GM18505 (cell line): Measurements from ENCODE around the gene CYB561D2.

Experiments
- ATAC-seq: cut with Tn5 transposase; IDR thresholded peaks from one replicate; pipeline ENCODE4 v1.9.1; 2021; ENCODE audit not compliant: unreplicated experiment
- POLR2A ChIP-seq: IDR thresholded peaks from 4 replicates; pipeline ENCODE4 v1.6.1; 2011; ENCODE audit warnings: borderline replicate concordance; ENCODE audit not compliant: insufficient read depth, insufficient read length; ENCODE audit errors: extremely low read depth

CYB561D2 gene

DNA sequence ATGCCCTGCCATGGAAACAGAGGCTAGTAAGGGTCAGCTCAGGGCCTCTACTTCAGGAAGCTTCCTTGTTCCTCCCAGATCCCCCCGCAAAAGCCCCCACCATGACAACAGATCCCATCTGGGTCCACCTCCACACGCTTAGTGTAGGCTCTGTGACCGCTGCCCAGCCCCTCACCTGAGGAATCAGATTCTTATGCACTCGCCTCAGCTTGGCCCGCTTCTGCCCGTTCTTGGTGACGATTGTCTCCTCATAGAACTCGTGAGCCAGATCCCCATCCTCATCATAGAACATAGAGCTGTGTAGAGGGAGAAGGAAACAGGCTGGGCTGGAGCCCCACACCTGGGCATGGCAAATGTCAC is 24.5 kb upstream of the CYB561D2 start:
- TF ChIP-seq POLR2A: no peak
- no peak for ATAC-seq

GRCh38 chr3:50327129-50327528 is 23.5 kb upstream of the CYB561D2 start:
- ATAC-seq: no peak
- no peak for TF ChIP-seq POLR2A

DNA sequence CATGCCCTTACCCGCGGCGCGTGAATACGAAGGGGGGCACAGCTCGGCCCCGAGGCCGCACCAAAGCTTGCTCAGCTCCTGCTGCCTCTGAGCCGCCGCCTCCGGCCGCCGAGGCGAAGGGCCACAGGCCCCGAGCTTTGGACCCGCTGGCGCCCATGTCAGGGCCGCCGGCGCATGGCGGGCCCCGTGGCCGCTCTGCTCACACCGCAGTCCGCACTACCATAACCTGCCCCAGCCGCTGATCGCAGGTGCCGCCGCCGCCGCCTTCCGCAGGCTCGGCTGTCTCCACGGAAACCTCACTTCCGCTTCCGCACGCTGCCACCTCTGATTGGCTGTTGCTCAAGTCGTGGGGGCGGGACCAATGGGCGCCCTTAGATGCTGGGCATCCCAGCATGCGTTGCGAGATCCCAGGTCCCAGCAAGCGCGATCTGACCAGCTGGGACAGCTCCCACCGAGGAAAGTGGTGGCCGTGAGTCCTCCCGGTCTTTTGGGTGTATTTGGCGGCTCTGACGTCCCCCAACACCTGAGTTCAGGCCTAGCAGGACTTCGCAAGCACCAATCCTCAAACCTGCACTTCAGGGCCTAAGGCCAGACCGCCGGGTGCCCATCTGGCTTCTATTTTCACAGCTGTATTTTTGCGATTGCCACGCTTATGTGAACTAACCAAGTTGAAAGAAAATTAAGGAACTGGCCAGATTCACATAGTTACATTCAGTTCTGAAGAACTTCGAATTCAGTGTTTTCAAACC is 22.5 kb upstream of the CYB561D2 start, which contains the start of gene TUSC2:
TUSC2 (minus strand) TSS at position 281 of the 749 bp plus-strand sequence; CDS start at position 157, 124 bp downstream.
- peak; percentile 86 for TF ChIP-seq POLR2A
- ATAC-seq: peak; percentile 65

DNA sequence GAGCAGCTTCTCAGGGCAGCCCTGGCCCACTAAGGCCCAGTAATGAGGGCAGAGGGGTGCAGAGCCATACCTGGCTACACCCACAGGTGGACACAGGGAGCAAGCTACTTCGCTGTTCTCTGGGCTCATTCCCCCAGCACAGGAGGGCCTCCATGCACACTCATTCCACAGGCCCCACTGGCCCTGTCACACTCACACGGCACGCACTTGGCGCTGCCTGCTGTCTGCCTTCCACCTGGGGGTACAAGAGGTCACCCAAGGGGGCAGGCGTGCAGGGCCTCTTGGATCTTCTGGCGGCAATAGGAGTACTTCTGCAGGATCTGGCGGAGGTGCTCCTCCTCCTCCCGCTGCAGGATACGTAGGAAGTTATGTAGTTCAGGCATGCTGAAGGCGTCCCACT is 20.3 kb upstream of the CYB561D2 start:
- no peak for ATAC-seq

DNA sequence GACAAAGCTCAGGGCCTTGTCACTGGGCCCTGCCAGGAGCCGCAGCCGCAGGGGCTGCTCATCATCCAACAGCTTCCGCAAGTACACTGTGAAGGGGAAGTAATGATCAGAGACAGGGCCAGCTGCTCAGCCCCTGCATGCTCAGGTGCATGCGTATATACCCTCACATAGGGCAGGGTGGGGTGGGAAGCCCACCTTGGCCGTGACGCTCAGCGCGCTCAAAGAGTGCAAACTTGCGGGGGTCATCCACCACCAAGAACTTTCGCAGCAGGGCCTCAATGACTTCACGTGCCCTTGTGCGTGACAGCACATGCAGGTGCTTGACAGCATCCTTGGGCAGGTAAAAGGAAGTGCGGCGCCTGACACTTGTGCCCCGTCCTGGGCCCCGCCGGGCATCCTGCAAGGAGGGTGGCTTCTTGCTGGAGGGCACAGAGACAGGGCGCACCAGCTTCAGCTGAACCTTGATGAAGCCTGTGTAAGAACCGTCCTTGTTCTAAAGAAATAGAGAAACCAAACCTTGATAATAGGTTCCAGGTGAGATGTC is 19.2 kb upstream of the CYB561D2 start:
- ATAC-seq: no peak
- TF ChIP-seq POLR2A: no peak

More for the DNA sequence above, 20.3 kb upstream of the CYB561D2 start:
- TF ChIP-seq POLR2A: no peak

DNA sequence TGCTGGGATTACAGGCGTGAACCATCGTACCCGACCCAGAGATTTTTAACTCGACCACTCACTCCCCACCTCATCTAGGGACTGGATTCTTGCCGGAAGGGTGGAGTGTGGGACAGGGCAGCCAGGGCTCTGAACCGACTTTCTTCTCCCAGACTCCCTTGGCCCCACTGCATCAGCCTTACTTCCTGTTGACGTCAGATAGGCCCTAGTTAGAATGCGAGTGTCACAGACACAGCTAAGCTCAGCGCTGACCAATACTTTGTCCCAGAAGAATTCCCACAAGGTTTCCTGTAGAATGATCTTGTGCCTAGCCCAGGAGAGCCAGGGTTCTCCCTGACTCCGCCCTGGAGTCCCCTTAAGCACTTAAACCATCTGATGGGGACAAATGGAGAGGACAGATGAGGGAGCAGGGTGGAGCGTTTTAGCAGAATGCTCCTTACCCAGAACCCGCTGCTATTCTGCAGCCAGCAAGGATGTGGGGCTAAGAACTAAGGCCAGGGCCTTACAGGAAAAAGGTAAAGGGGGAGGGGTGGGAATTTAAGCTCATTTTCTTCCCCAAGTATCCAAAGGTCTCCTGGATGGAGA is 16.8 kb upstream of the CYB561D2 start:
- no peak for TF ChIP-seq POLR2A
- ATAC-seq: no peak

DNA sequence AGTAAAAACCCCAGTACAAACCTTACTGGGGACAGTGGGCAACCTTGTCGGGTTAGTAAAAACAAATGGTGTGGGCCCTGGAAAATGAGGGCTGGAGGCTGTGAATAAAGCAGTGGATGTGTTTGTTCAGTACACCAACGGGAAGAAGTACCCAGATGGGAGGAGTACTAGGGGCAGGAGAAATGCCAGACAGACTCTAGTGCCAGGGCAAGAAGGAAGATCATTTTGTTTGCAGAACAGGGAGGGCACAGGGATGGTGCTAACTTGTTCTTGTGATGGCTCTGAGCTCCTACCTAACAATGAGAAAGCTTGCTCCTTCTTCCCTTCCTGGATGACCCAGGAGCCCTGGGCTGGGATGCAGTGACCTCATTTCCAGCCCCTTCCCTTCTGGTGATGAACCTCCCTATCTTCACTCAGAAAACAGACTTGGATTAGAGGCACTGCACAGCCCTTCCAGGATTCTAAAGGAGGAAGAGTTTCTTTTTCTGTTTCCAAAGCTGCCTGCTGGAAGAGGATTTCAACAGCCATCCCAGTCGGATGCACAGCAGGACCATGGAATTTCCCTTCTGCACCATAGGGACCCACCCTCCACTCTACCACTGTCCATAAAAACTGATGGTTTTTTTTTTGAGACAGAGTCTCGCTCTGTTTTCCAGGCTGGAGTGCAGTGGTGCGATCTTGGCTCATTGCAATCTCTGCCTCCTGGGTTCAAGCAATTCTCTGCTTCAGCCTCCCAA is 16.2 kb upstream of the CYB561D2 start:
- TF ChIP-seq POLR2A: no peak
- no peak for ATAC-seq

GRCh38 chr3:50336452-50337174 is 14.0 kb upstream of the CYB561D2 start:
- ATAC-seq: peak; percentile 34
- no peak for TF ChIP-seq POLR2A

- TF ChIP-seq POLR2A: peak; percentile 76
- ATAC-seq: peak; percentile 75
Measured at GRCh38 chr3:50337175-50337861, 13.3 kb upstream of the CYB561D2 start.

DNA sequence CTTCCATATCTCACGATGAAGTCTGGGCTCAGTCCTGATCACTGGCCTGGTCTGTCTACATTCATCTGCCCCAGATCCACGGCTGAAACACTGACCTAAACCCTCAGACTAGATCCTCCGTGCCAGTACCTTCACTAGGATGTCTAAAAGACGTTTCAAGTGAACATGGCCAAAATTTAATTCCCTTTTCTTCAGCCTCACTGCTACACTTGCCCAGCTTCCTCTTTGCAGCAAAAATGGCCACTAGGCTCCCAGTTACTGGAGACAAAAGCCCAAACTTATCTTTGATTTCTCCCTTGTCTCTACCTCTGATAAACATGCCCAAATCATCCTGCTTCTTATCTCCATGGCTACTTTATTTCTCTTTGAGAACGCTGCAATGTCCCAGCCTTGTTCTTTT is 11.7 kb upstream of the CYB561D2 start:
- TF ChIP-seq POLR2A: no peak
- ATAC-seq: no peak

- no peak for TF ChIP-seq POLR2A
Measured at GRCh38 chr3:50339485-50340146, 11.0 kb upstream of the CYB561D2 start.

GRCh38 chr3:50340147-50340447 is 10.6 kb upstream of the CYB561D2 start:
- ATAC-seq: no peak
- no peak for TF ChIP-seq POLR2A

More at GRCh38 chr3:50339485-50340146, 11.0 kb upstream of the CYB561D2 start:
- ATAC-seq: no peak
